GM19099 (cell line): ENCODE results near the gene BHMT2.

Source experiments
- POLR2A ChIP-seq: IDR thresholded peaks from 3 replicates; pipeline ENCODE4 v1.6.1; 2011; ENCODE audit warnings: low read depth; ENCODE audit not compliant: insufficient read length; ENCODE audit errors: extremely low read depth

BHMT2 gene

GRCh38 chr5:79133657-79134451 is 64.3 kb downstream of the BHMT2 start:
- TF ChIP-seq POLR2A: no peak

GRCh38 chr5:79135790-79136553 is 66.4 kb downstream of the BHMT2 start:
- TF ChIP-seq POLR2A: no peak

- no peak for TF ChIP-seq POLR2A
Observed at GRCh38 chr5:79136618-79137017, 67.1 kb downstream of the BHMT2 start.
